Measurements from ENCODE around the gene MLF2. TPM values are rescaled to one million over a fixed set of nuclear protein-coding genes. Genes with fewer than 3 reads are reported as not detected.

Gene MLF2
- total and polyA plus RNA-seq, 10 of the 15 experiments (the other 5 are each of a cell fraction or from before 2014, with no cell fraction given) = 13.5 to 222 (median 130) TPM

DNA sequence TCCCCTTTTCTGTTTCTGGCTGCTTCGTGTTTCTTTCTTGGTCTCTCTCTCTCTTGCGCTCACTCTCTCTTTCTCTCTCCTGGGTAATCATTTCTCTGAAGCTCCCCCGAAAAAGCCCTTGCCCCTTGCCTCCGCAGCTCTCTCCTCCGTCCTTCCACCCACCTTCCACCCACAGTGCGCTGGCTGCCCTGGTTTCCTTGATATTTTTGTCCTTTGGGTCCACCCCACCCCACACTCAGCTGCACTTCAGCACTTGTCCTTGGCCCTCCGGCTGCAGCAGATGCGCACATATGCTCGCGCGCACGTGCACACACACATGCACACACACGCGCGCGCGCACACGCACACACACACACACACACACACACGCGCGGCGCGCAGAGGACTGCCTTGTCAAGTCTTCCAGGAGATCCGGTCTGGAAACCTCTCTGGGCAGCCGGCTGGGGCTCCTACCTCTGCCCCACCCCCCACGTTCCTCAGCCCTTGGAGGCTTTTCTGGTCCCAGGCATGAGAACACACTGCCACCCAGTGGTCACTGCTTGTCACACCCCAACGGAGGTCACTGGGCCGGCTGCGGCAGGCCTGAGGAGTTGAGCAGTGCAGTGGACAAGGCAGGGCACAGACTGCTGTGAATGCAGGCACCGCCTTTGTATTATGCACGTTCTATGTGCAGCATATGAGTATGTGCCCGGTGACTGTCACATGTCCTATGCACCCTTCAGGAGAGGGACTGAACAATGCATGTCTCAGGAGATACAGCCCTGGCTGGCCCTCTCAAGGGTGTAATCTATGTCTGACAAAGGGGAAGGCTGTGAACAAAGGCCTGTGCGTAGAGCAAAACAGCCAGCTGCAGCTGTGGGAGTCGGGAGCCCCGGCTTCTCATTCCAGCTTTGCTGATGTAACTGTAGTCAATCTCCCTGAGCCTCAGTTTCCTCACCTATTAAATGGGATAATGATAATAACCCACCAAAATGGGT is 25.9 kb upstream of the MLF2 start (continued):
- TF ChIP-seq, protein P1, sequence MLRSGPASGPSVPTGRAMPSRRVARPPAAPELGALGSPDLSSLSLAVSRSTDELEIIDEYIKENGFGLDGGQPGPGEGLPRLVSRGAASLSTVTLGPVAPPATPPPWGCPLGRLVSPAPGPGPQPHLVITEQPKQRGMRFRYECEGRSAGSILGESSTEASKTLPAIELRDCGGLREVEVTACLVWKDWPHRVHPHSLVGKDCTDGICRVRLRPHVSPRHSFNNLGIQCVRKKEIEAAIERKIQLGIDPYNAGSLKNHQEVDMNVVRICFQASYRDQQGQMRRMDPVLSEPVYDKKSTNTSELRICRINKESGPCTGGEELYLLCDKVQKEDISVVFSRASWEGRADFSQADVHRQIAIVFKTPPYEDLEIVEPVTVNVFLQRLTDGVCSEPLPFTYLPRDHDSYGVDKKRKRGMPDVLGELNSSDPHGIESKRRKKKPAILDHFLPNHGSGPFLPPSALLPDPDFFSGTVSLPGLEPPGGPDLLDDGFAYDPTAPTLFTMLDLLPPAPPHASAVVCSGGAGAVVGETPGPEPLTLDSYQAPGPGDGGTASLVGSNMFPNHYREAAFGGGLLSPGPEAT (IDR thresholded peaks at IDR 0.05; ENCODE audit: low read depth) = peak; percentile 61; the same call in 1 of the 2 replicates
- peak; percentile 63; the same call in 1 of the 2 replicates for TF ChIP-seq LARP7 (IDR thresholded peaks at IDR 0.05)
- no peak for TF ChIP-seq STAT3 (IDR thresholded peaks at IDR 0.05; ENCODE audit: low read depth, low read length)
- 0 out of 2 replicates have a peak, but pooled peaks have one; percentile 46 for TF ChIP-seq SIN3A (IDR thresholded peaks at IDR 0.05; ENCODE audit: low read depth, low read length)
- no peak for TF ChIP-seq SMAD1 (IDR thresholded peaks at IDR 0.05; ENCODE audit: low read depth, partially characterized antibody)
- TF ChIP-seq TCF3 (IDR thresholded peaks at IDR 0.05; ENCODE audit: borderline replicate concordance, insufficient read depth, low read depth, low read length) = no peak
- no peak for TF ChIP-seq ZNF217 (IDR thresholded peaks at IDR 0.05)
- no peak for TF ChIP-seq SREBF2 (IDR thresholded peaks at IDR 0.05; ENCODE audit: low read length)
- TF ChIP-seq NR2F1 (conservative IDR thresholded peaks at IDR 0.05) = peak; percentile 65
- TF ChIP-seq, protein P2, sequence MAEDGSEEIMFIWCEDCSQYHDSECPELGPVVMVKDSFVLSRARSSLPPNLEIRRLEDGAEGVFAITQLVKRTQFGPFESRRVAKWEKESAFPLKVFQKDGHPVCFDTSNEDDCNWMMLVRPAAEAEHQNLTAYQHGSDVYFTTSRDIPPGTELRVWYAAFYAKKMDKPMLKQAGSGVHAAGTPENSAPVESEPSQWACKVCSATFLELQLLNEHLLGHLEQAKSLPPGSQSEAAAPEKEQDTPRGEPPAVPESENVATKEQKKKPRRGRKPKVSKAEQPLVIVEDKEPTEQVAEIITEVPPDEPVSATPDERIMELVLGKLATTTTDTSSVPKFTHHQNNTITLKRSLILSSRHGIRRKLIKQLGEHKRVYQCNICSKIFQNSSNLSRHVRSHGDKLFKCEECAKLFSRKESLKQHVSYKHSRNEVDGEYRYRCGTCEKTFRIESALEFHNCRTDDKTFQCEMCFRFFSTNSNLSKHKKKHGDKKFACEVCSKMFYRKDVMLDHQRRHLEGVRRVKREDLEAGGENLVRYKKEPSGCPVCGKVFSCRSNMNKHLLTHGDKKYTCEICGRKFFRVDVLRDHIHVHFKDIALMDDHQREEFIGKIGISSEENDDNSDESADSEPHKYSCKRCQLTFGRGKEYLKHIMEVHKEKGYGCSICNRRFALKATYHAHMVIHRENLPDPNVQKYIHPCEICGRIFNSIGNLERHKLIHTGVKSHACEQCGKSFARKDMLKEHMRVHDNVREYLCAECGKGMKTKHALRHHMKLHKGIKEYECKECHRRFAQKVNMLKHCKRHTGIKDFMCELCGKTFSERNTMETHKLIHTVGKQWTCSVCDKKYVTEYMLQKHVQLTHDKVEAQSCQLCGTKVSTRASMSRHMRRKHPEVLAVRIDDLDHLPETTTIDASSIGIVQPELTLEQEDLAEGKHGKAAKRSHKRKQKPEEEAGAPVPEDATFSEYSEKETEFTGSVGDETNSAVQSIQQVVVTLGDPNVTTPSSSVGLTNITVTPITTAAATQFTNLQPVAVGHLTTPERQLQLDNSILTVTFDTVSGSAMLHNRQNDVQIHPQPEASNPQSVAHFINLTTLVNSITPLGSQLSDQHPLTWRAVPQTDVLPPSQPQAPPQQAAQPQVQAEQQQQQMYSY (CRISPR knock-in tag; IDR thresholded peaks at IDR 0.05) = no peak
- TF ChIP-seq MYB (IDR thresholded peaks at IDR 0.05; ENCODE audit: borderline replicate concordance, low read depth, low read length) = no peak
- TF ChIP-seq, protein P3, sequence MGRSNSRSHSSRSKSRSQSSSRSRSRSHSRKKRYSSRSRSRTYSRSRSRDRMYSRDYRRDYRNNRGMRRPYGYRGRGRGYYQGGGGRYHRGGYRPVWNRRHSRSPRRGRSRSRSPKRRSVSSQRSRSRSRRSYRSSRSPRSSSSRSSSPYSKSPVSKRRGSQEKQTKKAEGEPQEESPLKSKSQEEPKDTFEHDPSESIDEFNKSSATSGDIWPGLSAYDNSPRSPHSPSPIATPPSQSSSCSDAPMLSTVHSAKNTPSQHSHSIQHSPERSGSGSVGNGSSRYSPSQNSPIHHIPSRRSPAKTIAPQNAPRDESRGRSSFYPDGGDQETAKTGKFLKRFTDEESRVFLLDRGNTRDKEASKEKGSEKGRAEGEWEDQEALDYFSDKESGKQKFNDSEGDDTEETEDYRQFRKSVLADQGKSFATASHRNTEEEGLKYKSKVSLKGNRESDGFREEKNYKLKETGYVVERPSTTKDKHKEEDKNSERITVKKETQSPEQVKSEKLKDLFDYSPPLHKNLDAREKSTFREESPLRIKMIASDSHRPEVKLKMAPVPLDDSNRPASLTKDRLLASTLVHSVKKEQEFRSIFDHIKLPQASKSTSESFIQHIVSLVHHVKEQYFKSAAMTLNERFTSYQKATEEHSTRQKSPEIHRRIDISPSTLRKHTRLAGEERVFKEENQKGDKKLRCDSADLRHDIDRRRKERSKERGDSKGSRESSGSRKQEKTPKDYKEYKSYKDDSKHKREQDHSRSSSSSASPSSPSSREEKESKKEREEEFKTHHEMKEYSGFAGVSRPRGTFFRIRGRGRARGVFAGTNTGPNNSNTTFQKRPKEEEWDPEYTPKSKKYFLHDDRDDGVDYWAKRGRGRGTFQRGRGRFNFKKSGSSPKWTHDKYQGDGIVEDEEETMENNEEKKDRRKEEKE (IDR thresholded peaks at IDR 0.05) = no peak
- TF ChIP-seq, protein P4, sequence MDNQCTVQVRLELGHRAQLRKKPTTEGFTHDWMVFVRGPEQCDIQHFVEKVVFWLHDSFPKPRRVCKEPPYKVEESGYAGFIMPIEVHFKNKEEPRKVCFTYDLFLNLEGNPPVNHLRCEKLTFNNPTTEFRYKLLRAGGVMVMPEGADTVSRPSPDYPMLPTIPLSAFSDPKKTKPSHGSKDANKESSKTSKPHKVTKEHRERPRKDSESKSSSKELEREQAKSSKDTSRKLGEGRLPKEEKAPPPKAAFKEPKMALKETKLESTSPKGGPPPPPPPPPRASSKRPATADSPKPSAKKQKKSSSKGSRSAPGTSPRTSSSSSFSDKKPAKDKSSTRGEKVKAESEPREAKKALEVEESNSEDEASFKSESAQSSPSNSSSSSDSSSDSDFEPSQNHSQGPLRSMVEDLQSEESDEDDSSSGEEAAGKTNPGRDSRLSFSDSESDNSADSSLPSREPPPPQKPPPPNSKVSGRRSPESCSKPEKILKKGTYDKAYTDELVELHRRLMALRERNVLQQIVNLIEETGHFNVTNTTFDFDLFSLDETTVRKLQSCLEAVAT (IDR thresholded peaks at IDR 0.05) = peak; percentile 87
- 0 out of 2 replicates have a peak, but pooled peaks have one; percentile 24 for TF ChIP-seq DPF2 (IDR thresholded peaks at IDR 0.05)
- 0 out of 2 replicates have a peak, but pooled peaks have one; percentile 2 for TF ChIP-seq IRF4 (IDR thresholded peaks at IDR 0.05; ENCODE audit: low read depth, low read length)
- TF ChIP-seq, protein P5, sequence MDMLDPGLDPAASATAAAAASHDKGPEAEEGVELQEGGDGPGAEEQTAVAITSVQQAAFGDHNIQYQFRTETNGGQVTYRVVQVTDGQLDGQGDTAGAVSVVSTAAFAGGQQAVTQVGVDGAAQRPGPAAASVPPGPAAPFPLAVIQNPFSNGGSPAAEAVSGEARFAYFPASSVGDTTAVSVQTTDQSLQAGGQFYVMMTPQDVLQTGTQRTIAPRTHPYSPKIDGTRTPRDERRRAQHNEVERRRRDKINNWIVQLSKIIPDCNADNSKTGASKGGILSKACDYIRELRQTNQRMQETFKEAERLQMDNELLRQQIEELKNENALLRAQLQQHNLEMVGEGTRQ (IDR thresholded peaks at IDR 0.05; ENCODE audit: borderline replicate concordance, low read depth, low read length) = no peak

All from GM12878 (cell line).